Activated effector memory CD4-positive, alpha-beta T cell treated with anti-CD3 and anti-CD28 coated beads, Interleukin-2, amount 50 U/mL, for 16 hours (primary cell): Measurements from ENCODE around the gene EVC.
"Not testable (repeated sequence)": the region's sequence is repeated elsewhere in the genome, so short reads cannot be mapped to it uniquely, and the experiment has no call there.

ENCODE experiments used
- DNase-seq: peaks from one replicate; pipeline ENCODE4 v3.0.0-alpha.2; 2020

EVC gene

DNA sequence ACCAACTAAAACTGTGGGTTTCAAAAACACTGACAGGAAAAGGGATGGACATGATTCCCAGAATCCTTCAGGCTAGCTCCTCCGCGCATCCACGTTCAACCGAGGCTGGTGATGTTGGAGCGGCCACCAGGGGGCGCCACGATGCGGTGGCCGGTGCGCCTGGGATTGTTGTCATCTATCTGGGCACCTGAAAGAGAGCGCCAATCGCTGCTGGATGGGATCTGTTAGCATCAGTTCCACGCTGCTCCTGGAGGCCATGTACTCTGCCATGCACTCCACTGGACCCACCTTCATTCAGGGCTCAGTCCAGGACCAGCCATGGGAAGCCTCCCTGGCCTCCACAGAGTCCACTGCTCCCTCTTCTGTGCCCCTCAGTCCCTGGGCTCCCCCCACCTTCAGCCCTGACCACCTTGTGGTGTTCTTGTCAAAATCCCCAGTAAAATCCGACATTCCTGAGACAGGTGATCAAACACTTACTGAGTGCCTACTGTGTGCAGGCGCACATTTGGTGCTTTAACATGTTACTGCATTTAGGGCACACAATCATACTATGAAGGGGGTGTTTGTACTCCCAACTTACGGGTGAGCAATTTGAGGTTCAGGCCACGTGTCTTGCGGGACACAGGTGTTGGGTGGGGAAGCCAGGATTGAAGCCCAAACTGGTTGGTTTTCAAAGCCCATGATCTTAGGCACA, 110.8 kb downstream of the EVC start:
- peak; percentile 65 for DNase-seq

DNA sequence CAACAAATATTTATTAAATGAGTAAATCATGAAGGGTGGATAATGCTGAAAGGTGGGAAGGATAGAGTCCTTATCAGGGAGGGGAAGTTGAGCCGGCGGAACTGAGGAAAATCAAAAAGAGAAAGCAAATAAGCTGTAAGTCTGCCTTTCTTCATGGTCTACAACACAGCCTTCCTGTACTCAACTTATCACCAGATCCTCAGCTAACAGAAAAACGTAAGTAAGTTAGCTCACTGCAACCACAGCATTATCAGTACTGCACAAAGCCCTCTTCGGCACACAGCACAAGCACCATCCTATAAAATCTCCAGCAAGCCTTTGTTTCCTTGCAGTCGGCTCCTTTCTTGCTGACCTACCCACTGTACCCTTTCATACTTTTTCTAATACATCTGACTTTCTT, 111.6 kb downstream of the EVC start:
- DNase-seq: no peak

DNA sequence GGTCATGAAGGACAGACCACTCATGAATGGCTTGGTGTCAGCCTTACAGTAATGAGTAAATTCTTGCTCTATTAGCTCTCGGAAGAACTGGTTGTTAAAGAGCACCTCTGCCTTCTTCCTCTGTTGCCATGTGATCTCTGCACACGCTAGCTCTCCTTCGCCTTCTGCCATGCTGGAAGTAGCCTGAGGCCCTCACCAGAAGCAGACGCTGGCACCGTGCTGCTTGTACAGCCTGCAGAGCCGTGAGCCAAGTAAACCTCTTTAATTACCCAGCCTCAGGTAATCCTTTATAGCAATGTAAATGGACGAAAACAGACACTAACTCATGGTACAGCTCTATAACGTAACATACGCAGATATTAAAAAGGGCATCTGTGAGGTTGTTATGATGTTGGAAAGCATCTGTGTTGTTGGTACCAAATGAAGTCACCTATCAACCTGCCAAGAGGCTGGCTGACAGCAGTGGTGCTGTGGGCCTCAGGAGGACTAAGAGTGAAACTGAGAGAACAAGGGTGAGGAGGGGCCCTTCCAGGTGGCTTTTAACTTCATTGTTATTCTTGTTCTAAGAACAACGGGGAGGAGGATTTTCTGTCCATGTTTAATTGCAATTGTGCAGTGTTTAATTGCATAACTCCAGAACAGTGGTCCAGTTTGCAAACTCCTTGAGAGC, 112.7 kb downstream of the EVC start:
- no peak for DNase-seq

DNA sequence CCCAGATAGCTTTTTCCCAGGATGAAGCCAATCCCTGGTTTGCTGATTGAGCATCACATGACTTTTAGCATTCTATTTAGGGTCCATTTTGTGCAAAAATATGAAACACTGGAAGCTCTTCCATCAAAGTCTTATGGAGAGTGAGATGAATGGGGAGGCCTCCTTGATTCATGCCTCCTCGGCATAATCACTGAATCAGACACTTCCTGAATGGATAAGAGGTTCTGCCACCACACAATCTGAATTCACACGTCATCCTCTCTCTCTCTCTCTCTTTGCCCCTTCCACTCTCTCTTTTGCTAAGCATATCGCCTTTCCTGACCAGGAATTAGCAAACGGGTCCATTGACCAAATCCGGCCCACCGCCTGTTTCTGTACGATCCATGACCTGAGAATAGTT, 113.2 kb downstream of the EVC start:
- no peak for DNase-seq

DNA sequence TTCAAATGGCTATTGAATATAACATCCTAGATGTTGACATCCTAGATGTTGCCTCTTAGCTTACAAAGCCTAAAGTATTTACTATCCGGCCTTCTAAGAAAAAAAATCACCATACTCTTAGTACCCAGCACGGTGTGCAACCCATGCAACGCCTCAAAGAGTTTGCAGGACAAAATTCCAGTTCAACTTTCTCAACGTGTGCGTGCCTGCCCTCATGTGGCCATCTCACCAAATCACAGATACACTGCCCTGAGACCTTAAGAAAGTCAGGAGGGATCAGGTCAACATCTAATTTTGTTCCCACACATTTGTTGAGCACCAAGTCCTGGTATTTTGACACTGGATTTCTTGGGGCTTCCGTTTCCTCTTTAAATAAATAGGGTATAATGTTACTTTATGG, 113.6 kb downstream of the EVC start:
- no peak for DNase-seq

DNA sequence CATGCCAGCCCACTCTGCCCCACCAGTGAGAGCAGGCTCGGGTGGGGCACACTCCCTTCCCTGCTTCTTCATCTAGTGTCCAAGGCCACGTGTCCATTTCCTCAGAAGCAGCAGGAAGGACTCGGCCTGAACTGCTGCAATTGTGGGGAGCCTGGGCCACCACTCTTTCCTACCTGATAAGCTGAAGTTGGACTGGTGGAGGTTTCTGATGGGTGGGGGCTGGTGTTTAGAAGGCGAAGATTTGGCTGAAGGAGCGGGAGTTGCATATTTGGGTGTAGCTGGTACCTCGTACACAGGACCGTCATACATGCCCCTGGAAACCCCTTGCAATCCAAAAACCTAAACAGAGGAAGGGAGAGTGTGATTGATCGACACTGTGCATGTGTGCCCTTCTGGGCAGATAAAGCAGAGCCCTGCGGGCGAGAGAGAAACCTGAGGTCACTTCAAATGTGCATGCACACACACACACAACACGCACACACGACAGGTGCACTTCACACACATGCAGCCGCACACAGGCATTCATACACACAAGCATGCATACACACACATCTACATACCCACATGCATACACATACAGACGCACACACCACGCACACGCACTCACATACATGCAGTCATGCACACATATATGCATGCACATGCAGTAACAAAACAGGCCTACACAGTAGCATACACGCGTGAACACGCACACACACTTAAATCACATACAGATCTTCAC, 114.5 kb downstream of the EVC start:
- no peak for DNase-seq

DNA sequence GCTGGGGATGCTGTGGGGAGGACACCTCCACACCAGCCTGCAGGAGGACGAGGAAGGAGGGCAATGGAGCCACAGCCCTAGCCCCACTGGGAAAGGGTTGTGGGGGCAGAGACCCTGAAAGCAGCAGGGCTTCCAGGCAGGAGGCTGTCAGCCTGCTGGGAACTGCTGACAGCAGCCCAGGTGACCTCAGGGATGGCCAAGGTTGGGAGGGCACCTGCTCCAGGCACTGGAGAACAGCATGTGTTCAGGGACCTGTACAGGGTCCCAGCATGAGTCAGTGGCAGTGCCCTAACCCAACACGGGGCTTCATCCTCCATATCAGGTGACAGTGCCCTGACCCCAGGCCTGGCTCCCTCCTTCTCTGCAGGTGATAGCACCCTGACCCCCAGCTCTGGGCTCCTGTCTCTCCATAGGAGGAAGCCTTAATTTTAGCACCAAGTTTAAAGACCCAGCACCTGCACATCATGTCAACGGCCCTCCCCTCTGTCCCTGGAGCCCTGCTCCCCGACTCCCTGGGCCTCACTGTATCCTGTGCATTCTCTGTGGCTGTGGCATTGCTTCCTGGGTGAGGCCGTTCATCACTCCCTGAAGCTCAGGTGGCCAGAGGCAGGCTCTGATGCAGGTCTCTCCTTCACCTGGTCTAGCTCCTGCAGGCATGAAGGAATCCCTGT, 115.6 kb downstream of the EVC start:
- no peak for DNase-seq

DNA sequence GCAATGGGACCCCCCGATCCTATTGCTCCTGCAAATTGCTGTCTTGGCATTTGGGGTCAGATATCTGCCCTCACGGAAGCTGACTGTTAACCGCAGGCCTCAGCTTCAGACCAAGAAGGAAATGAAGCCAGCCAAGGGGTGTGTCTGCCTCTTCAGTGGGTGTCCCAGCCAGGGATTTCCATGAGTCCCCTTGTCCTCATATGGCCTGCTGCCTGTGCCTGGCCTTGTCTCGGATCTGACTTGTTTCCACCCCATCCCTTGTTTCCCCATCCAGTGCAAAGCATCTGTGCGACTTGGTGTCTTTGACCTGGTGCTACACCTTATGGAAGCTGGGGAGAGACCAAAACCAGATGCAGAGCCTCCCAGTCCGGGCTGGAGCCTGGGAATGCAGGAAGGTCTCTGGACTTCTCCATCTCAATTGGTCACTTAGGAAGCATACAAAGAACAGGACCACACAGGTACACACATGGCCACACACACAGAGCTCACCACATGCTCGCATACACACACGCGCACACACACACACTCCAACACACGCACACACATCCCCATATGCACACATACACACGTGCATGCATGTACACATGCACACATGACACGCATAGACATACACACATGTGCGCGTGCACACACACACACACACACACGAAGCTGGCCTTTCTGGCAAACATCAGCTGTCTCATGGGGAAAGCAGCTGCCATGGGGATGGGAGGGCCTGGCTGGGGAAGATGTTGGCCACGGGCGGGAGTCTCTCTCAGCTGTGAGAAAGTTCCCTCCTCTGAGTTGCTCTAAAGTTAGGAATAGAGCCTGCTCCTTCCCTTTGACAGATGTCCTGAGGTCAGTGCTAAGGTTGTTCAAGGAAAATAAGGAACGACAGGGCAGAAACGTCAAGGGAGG, 116.4 kb downstream of the EVC start:
- DNase-seq: no peak

DNA sequence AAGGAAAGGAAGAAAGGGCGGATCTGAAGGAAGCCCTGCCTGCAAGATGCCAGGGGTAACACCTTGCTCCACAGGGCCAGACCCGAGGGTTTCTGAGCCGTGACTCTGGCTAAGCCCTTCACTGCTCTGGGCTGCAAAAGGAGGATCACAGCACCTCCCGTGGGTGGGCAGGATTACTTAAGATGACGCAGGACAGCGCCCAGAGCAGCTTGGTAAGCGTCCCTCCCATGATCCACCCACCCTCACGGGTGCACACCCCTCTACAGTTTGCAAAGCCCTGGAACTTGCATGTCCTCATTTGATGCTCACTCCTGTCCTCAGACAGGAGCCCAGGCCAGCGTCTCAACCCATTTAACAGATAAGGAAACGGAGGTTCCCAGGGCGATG, 117.0 kb downstream of the EVC start:
- no peak for DNase-seq

DNA sequence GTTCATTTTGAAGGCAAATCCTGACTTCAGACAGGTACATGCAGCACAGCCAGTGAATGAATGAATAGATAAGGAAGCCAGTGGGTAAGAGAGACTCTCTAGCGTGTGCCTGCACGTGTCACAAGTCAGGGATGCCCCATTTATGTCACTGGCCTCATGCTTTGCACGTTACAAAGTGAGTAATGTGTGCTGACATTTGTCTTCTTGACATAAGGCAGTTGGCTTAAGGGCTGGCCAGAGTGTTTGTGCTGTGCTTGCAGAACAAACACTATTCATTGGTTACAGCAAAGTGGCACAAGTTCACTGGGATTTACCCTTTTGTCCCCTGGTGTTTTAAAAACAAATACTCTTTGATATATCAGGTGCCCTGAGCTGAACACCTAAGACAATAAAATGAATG, 125.9 kb downstream of the EVC start:
- DNase-seq: no peak

DNA sequence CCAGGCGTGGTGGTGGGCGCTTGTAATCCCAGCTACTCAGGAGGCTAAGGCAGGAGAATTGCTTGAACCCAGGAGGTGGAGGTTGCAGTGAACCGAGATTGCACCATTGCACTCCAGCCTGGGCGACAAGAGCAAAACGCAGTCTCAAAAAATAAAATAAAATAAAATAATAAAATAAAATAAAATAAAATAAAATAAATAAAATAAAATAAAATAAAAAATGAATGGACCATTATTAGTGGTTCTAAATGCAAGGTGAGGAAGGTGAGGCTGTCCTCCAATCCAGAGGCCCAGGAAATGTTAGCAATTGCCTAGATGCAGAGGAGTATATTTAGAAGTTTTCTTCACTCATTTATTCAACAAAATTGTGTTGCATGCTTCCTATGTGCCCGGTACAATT, 126.5 kb downstream of the EVC start:
- DNase-seq: not testable (repeated sequence)

DNA sequence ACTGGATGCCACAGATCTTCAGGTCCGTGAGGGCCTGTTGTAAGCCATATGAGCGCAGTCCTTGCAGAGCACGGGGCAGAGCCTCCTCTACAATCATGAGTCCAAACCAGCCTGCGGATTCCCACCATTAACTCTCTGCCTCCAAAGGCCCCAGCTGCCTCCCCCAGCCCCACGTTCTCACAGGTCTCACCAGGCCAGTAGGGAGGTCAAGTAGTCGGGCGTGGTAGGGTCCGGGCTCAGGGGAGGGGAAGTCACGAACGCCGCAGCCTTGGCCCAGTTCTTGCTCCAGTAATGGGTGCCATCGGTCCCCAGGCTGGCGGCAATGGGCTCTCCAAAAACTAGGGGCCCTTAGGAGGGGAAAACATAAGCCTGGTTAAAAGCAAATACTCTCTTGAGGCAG, 128.3 kb downstream of the EVC start:
- no peak for DNase-seq

DNA sequence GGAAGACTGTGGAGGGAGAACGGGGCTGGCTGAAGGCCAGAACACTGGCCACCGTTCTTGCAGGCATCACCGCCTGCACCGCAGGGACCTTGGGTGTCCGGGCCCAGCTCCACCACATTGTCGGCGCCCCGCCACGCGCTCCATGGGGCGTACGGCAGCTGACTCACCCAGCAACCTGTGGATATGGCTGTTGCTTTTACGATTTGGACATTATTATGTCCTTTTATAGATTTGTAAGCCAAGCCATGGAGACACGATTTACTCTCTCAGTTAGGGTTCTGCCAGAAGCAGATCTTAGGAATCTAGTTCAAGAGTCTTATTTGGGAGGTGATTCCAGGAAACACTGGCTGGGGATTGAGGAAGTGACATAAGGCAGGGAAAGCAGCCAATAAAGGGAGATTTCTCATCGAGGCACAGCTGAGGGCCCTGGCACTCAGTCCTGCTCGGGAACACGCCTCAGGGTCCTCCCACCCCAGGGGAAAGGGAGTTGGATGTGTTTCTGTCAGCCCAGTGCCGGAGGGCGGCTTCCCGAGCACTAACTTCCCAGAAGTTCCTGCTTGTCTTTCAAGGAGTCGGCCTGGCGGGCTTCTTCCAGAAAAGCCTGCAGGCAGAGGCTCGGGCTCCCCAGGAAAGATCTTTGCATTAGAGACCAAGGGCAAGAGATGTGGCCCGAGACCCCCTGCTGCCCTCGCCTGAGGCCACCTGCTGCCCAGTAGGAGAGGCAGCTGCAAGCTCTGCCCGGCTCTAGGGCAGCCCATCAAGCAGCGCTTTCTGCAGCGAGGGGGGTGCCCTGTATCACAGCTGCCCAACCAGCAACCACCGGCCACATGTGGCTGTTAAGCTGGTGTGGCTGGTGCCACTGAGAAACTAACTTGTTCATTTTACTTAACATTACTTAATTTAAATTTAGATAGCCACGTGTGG, 129.0 kb downstream of the EVC start:
- no peak for DNase-seq

DNA sequence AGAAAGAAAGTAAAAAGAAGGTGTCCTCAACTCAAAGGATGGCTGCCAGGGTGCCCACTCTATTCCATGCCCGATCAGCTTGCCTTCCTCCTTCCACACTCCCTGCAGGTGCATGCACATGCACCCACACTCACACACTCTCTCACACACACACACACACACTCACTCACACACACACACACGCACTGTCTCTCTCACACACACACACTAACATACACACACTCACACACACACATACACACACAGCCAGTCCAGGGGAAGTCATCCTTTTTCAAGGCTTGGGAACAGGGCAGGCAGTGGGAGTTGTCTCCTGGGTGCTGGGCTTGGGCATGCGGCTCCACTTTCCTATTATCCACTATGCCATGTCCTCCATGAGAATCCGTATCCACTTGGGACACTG, 131.5 kb downstream of the EVC start:
- DNase-seq: no peak

DNA sequence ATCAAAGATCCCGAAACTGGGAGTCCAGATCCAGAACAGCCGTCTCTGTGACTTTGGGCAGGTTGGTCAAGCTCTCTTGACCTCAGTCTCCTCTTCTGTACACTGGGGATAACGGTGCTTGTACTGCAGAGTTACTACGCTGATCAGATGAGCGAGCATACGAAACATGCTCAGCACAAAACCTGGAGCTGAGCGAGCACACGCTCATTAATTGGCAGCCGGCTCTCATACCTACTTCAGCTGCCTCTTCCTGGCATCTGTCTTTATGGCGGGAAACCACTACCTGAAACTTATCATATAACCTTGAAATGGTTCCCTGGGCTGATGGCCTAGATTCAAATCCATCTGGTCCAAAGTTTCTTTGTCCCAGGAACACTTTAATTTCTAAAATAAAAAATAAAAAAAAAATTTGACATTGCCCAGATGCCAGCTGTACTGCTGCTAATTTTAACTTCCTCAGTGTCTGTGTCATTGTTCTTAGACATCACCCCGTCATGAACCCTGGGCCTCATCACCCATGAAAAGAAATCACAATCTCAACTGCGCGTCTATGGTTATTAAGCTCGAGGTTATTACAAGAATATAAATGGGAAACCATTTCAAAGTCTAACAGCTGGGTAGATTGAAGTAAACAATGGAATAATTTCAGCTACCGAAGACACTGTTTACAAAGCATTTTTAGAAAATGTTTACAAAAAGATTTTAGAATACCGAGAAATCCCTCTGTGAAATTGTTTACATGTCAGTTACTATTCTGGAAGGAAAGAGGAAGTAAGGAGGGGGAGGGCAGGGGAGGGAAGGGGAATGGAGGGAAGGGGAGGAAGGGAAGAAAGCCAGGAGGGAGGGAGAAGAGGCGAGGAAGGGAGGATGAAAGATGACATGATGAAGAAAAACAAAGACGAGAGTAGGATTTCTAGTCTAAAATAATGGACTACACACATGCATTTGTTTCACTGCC, 132.9 kb downstream of the EVC start:
- no peak for DNase-seq

DNA sequence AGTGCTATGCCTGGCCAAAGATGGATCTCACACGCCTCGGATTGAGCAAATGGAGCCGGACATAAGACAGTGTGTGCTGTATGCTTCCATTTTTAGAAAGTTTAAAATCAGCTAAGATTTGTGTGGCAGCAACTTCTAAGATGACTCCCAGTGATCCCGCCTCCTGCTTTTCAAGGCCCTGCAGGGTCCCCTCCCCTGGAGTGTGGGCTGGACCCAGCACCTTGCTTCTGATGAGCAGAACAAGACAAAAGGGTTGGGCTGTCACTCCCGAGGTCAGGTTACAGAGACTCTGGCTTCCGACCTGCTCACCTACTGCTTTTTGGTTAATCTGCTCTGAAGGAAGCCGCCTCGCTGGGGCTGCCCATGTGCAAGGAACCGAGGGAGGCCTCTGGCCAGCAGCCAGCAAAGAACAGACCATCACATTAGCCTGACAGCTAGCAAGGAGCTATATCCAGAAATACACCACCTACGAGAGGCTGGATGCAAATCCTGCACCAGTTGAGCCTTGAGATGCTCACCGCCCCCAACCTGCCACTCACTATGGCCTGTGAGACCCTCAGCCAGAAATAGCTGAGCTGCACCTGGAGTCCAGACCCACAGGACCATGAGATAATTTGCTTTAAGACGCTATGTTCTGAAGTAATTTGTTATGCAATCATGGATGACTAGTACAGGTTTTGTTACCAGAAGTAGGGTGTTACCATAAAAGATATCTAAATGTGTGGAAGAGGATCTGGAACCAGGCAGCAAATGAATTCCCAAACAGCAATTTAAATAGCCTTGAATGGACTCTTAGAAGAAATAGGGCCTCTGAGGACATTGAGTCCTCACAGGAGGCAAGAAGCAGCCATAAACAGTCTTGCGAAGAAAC, 134.3 kb downstream of the EVC start:
- no peak for DNase-seq

DNA sequence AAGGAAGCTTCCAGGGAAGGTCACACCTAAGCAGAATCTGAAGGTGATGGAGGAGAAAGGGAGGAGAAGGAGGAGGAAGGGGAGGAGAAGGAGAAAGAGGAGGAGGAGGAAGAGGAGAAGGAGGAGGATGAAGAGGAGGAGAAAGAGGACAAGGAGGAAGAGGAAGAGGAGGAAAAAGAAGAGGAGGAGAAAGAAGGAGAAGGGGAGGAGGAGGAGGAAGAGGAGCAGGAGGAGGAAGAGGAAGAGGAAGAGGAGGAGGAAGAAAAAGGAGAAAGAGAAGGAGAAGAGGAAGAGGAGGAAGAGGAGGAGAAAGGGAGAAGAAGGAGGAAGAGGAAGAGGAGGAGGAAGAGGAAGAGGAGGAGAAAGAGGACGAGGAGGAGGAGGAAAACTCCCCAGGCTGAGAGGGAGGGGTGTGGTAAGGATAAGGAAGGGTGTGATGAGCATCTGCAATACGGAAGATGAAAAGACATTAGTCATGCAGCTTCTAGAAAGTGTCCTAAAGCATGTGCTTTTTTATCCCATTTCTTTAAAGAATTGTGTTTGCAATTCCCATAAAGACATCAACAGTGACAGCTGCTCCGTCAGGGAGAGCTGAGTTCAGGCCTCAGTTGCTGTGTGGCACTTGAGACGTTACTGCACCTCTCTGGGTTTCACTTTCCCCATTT, 140.8 kb downstream of the EVC start:
- no peak for DNase-seq

DNA sequence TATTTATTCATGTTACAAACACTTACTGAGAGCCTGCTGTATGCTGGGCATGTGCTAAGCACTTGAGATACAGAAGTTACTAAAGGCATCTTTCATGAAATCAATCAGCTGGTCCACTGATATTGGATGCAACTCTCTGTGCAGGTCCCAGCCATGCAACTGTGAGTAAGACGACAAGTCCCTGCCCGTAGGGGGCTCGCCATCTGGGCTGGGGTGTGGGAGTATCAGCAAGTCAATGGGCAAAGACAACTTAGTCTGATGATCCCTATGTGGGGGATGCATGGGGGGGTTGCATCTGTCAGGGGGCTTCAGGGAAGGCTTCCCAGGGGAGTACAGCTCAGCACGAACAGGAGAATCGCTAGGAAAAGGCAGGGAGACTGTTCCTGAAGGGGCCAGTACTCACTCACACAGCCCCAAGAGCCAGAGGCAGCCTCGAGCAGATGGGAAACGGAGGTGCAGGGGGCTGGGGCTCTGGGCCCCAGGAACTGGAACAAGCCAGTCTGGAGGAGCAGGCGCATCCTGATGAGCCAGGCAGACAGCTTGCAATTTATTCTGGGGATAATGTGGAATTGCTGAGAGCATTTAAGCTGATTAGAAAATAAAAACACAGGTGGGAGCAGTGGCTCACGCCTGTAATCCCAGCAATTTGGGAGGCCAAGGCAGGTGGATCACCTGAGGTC, 141.7 kb downstream of the EVC start:
- DNase-seq: no peak
